Vagina (tissue), 2 donors: Measurements from ENCODE around the gene TMEM131L. TPM values are rescaled to one million over a fixed set of nuclear protein-coding genes. Genes with fewer than 3 reads are reported as not detected.

ENCODE experiments used
- DNase-seq, 2 donors: peaks; one replicate each; pipeline ENCODE4 v3.0.0-alpha.2; 2017; ENCODE audit errors: extremely low spot score in 2 of 2
- H3K27ac ChIP-seq: fragments of 200-600 bp; sonication (generic); one replicate; pipeline ENCODE4 v1.5.1; 2019
- H3K27me3 ChIP-seq: fragments of 200-600 bp; sonication (generic); one replicate; pipeline ENCODE4 v1.5.1; 2019
- H3K36me3 ChIP-seq, 2 donors: fragments of 200-600 bp; sonication (generic); one replicate each; pipeline ENCODE4 v1.5.1; 2017 to 2019
- H3K4me1 ChIP-seq: fragments of 200-600 bp; sonication (generic); one replicate; pipeline ENCODE4 v1.5.1; 2019
- H3K4me3 ChIP-seq, 2 donors: fragments of 200-600 bp; sonication (generic); 1 replicate in 1 of 2; 2 replicates in 1 of 2; pipeline ENCODE4 v1.5.1; 2016 to 2019
- H3K9me3 ChIP-seq: fragments of 200-600 bp; sonication (generic); one replicate; pipeline ENCODE4 v1.5.1; 2019
- CTCF ChIP-seq, 3 experiments: fragments of 450-650 bp in 2 of 3; fragments of 200-600 bp in 1 of 3; sonication (generic) in 1 of 3; IDR thresholded peaks; one replicate each; pipeline ENCODE4 v1.5.1; 2017 to 2019; ENCODE audit warnings: antibody characterized with exemption in 3 of 3, mild to moderate bottlenecking in 2 of 3, moderate library complexity in 2 of 3
- POLR2A ChIP-seq, 2 donors: fragments of 450-650 bp; IDR thresholded peaks; one replicate each; pipeline ENCODE4 v1.6.1; 2017; ENCODE audit warnings: antibody characterized with exemption in 2 of 2, mild to moderate bottlenecking in 2 of 2, moderate library complexity in 2 of 2
- POLR2AphosphoS5 ChIP-seq, 2 donors: sonication (generic); formaldehyde crosslinking; IDR thresholded peaks; one replicate each; pipeline ENCODE4 v1.9.0; 2017; ENCODE audit warnings: antibody characterized with exemption in 2 of 2, mild to moderate bottlenecking in 2 of 2, low read depth in 1 of 2; ENCODE audit not compliant: insufficient read depth in 1 of 2
- intact Hi-C: fragments of 100-400 bp; cut with DNase I; formaldehyde crosslinking; loops from one replicate; pipeline ENCODE4 v1.15.1; 2023
- total RNA-seq: library from RNA; depleted of rRNA; stranded (reverse); fragments of >200 nt; gene quantifications from one replicate; pipeline ENCODE4 v1.2.3, GENCODE V29; 2016

Gene TMEM131L
- total RNA-seq, 1 donor from 2014 or later, result 17.7 TPM

- Histone ChIP-seq H3K27ac (peak overlapping the region; percentile 67), H3K9me3 (no peaks in the 10 kb centered on the region), H3K27me3 (no peaks in the 10 kb centered on the region), H3K36me3 (no peaks in the 10 kb centered on the region), H3K4me1 (peaks cover 35% of the 10 kb centered on the region), H3K4me3 (no peak overlapping the region)
- intact Hi-C loops, result no loop called here
- TF ChIP-seq CTCF (IDR thresholded peaks at IDR 0.05), result no peak
- TF ChIP-seq POLR2AphosphoS5 (IDR thresholded peaks at IDR 0.05; ENCODE audit: insufficient read depth in 1 of 2, low read depth in 1 of 2), result no peak
- TF ChIP-seq POLR2A (IDR thresholded peaks at IDR 0.05), result no peak
- DNase-seq, result no peak
These were observed 73.3 kb downstream of the TMEM131L start for GRCh38 chr4:153539422-153539821.

- Histone ChIP-seq H3K9me3 (no peaks in the 10 kb centered on the region), H3K36me3 (no peaks in the 10 kb centered on the region), H3K27me3 (no peaks in the 10 kb centered on the region), H3K4me3 (no peak overlapping the region), H3K27ac (no peak overlapping the region), H3K4me1 (peaks cover 23% of the 10 kb centered on the region)
- TF ChIP-seq POLR2A (IDR thresholded peaks at IDR 0.05) (no peak), POLR2AphosphoS5 (IDR thresholded peaks at IDR 0.05; ENCODE audit: insufficient read depth in 1 of 2, low read depth in 1 of 2) (no peak), CTCF (IDR thresholded peaks at IDR 0.05) (no peak)
- no peak for DNase-seq
- intact Hi-C loops, result no loop called here
These were observed 75.4 kb downstream of the TMEM131L start for GRCh38 chr4:153541456-153542096.

GRCh38 chr4:153542131-153542530 is 76.0 kb downstream of the TMEM131L start:
- Histone ChIP-seq H3K4me1 (peaks cover 25% of the 10 kb centered on the region), H3K36me3 (no peaks in the 10 kb centered on the region), H3K27ac (no peak overlapping the region), H3K9me3 (no peaks in the 10 kb centered on the region), H3K4me3 (no peak overlapping the region), H3K27me3 (no peaks in the 10 kb centered on the region)
- TF ChIP-seq CTCF (IDR thresholded peaks at IDR 0.05) (no peak), POLR2AphosphoS5 (IDR thresholded peaks at IDR 0.05; ENCODE audit: insufficient read depth in 1 of 2, low read depth in 1 of 2) (no peak), POLR2A (IDR thresholded peaks at IDR 0.05) (no peak)
- DNase-seq, result no peak
- intact Hi-C loops, result no loop called here

- TF ChIP-seq CTCF (IDR thresholded peaks at IDR 0.05), result no peak
- no peak for TF ChIP-seq POLR2A (IDR thresholded peaks at IDR 0.05)
- TF ChIP-seq POLR2AphosphoS5 (IDR thresholded peaks at IDR 0.05; ENCODE audit: insufficient read depth in 1 of 2, low read depth in 1 of 2), result no peak
- intact Hi-C loops, result no loop called here
- Histone ChIP-seq H3K27me3 (no peaks in the 10 kb centered on the region), H3K27ac (no peak overlapping the region), H3K4me1 (peaks cover 19% of the 10 kb centered on the region), H3K36me3 (no peaks in the 10 kb centered on the region), H3K9me3 (no peaks in the 10 kb centered on the region), H3K4me3 (no peak overlapping the region)
- no peak for DNase-seq
These were observed 76.7 kb downstream of the TMEM131L start for GRCh38 chr4:153542834-153543233.

- TF ChIP-seq POLR2AphosphoS5 (IDR thresholded peaks at IDR 0.05; ENCODE audit: insufficient read depth in 1 of 2, low read depth in 1 of 2) (no peak), POLR2A (IDR thresholded peaks at IDR 0.05) (no peak), CTCF (IDR thresholded peaks at IDR 0.05) (no peak)
- Histone ChIP-seq H3K27ac (no peak overlapping the region), H3K4me3 (no peak overlapping the region), H3K9me3 (no peaks in the 10 kb centered on the region), H3K4me1 (peaks cover 14% of the 10 kb centered on the region), H3K27me3 (no peaks in the 10 kb centered on the region), H3K36me3 (no peaks in the 10 kb centered on the region)
- no peak for DNase-seq
- intact Hi-C loops, result no loop called here
These were observed 77.2 kb downstream of the TMEM131L start for GRCh38 chr4:153543351-153543750.
